Measurements from ENCODE around the gene ARHGEF1. TPM values are rescaled to one million over a fixed set of nuclear protein-coding genes. Genes with fewer than 3 reads are reported as not detected.
"Not testable (repeated sequence)": the region's sequence is repeated elsewhere in the genome, so short reads cannot be mapped to it uniquely, and the experiment has no call there.

The ARHGEF1 gene
- total RNA-seq, 1 donor from 2014 or later: 25.0 TPM

DNA sequence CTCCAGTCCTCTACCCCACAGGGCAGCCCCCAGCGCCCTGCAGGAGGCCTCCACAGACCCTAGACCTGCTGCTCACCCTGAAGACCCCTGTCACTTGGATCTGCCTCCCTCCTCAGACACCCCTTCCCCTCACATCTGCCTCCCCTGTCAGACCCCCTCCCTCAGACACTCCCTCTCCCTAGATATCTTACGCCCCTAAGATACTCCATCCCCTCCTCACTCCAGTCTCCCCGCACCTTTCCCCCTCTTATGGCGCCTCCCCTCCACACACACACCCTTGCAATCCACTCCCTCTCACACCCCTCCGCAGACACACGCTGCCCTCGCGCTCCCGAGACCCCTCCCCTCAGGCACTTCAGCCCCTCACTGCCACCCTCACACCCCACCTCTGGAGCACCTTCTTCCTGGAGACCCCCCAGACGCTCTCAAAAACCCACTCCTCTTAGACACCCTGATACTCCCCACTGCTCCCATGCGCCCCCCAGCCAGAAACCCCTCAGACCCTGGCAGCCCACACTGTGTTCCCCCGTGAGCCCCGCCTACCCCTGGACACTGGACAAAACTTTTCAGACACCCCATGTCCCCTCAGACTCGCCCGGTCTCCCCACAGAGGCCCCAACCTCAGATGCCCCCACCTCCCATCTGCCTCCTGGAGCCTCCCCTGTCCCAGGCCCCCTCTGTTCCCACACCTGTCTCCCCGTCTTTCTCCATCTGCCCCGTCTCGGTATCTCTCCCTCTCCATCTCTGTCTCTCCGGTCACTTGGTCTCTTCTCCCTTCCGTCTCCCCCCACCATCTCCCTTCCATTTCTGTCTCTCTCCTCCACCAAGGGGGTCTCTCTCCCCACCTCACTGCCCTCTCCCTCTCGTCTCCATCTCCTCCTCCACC lies 30.8 kb downstream of the ARHGEF1 start:
- Histone ChIP-seq H3K36me3 (ENCODE audit: control insufficient read depth, insufficient read depth, low read length) (no peaks in the 10 kb centered on the region), H3K27me3 (ENCODE audit: control insufficient read depth, insufficient read depth, low read length) (peaks cover 47% of the 10 kb centered on the region), H3K4me3 (ENCODE audit: low read depth, low read length) (no peak overlapping the region)
- DNase-seq (ENCODE audit: low read depth) (no peak), FAIRE-seq (no peak)
- TF ChIP-seq, protein P1, sequence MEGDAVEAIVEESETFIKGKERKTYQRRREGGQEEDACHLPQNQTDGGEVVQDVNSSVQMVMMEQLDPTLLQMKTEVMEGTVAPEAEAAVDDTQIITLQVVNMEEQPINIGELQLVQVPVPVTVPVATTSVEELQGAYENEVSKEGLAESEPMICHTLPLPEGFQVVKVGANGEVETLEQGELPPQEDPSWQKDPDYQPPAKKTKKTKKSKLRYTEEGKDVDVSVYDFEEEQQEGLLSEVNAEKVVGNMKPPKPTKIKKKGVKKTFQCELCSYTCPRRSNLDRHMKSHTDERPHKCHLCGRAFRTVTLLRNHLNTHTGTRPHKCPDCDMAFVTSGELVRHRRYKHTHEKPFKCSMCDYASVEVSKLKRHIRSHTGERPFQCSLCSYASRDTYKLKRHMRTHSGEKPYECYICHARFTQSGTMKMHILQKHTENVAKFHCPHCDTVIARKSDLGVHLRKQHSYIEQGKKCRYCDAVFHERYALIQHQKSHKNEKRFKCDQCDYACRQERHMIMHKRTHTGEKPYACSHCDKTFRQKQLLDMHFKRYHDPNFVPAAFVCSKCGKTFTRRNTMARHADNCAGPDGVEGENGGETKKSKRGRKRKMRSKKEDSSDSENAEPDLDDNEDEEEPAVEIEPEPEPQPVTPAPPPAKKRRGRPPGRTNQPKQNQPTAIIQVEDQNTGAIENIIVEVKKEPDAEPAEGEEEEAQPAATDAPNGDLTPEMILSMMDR (IDR thresholded peaks at IDR 0.05; ENCODE audit: insufficient read depth, low read length, severe bottlenecking): no peak

GRCh38 chr19:41914424-41914834 lies 31.4 kb downstream of the ARHGEF1 start:
- H3K27me3 ChIP-seq (ENCODE audit: control insufficient read depth, insufficient read depth, low read length): peaks cover 47% of the 10 kb centered on the region
- not testable (repeated sequence) for DNase-seq (ENCODE audit: low read depth); H3K36me3 ChIP-seq (ENCODE audit: control insufficient read depth, insufficient read depth, low read length); FAIRE-seq; H3K4me3 ChIP-seq (ENCODE audit: low read depth, low read length)

- FAIRE-seq (peak; percentile 64), DNase-seq (ENCODE audit: low read depth) (no peak)
- Histone ChIP-seq H3K36me3 (ENCODE audit: control insufficient read depth, insufficient read depth, low read length) (no peaks in the 10 kb centered on the region), H3K4me3 (ENCODE audit: low read depth, low read length) (no peak overlapping the region), H3K27me3 (ENCODE audit: control insufficient read depth, insufficient read depth, low read length) (peaks cover 47% of the 10 kb centered on the region)
- TF ChIP-seq, protein P1 (IDR thresholded peaks at IDR 0.05; ENCODE audit: insufficient read depth, low read length, severe bottlenecking): no peak
Observed at GRCh38 chr19:41915021-41915775, 32.2 kb downstream of the ARHGEF1 start.

DNA sequence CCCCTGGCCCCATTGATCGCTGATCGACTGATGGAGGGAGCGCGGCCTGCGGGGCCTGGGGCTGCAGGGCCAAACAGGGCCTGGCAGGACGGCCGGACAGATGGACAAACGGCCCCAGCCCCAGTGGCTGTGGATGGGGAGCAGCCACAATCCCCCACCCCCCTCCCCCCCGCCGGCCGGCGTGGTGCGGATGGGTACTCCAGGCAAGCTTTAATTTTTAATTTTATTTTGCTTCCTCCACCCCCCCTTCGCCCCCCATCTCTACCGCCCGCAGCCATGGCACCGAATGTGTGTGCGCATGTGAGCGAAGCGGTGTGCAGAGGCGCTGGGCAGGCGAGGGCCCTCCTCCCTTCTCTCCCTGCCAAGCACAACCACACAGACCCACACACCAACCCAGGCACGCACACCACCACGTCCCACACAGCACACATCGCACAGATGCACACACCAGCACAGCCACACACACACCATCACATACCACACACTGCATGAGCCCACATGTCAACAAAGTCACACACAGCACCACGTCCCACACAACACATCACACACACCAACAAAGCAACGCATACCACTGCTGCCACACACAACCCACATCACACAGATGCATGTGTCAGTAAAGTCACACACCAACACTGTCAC lies 32.9 kb downstream of the ARHGEF1 start:
- TF ChIP-seq, protein P1 (IDR thresholded peaks at IDR 0.05; ENCODE audit: insufficient read depth, low read length, severe bottlenecking): no peak
- H3K4me3 ChIP-seq (ENCODE audit: low read depth, low read length): no peak overlapping the region
- no peaks in the 10 kb centered on the region for H3K36me3 ChIP-seq (ENCODE audit: control insufficient read depth, insufficient read depth, low read length)
- FAIRE-seq: no peak
- peaks cover 48% of the 10 kb centered on the region for H3K27me3 ChIP-seq (ENCODE audit: control insufficient read depth, insufficient read depth, low read length)
- no peak for DNase-seq (ENCODE audit: low read depth)

DNA sequence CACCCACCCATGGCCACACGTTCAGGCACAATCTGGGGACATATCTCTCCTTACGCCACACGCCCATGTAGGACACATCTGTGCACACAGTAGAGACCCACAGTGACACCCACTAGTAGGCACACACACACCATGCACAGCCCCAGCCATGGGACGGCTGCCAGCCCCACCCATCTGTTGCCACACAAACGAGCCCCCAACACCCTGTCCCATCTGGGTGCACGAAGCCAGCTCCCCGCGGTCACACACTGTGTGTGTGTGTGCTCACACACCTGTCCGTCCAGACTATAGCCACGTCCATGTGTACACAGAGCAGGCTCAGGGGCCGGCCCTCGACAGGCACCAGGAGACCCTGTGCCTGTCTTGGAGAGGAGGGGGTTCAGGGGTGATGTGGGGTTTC lies 34.7 kb downstream of the ARHGEF1 start:
- Histone ChIP-seq H3K27me3 (ENCODE audit: control insufficient read depth, insufficient read depth, low read length) (peaks cover 42% of the 10 kb centered on the region), H3K36me3 (ENCODE audit: control insufficient read depth, insufficient read depth, low read length) (no peaks in the 10 kb centered on the region), H3K4me3 (ENCODE audit: low read depth, low read length) (no peak overlapping the region)
- FAIRE-seq (no peak), DNase-seq (ENCODE audit: low read depth) (no peak)
- TF ChIP-seq, protein P1 (IDR thresholded peaks at IDR 0.05; ENCODE audit: insufficient read depth, low read length, severe bottlenecking): no peak

GRCh38 chr19:41918095-41918494 lies 35.1 kb downstream of the ARHGEF1 start:
- DNase-seq (ENCODE audit: low read depth) (no peak), FAIRE-seq (no peak)
- no peaks in the 10 kb centered on the region for H3K36me3 ChIP-seq (ENCODE audit: control insufficient read depth, insufficient read depth, low read length)
- H3K27me3 ChIP-seq (ENCODE audit: control insufficient read depth, insufficient read depth, low read length): peaks cover 43% of the 10 kb centered on the region
- TF ChIP-seq, protein P1 (IDR thresholded peaks at IDR 0.05; ENCODE audit: insufficient read depth, low read length, severe bottlenecking): no peak
- H3K4me3 ChIP-seq (ENCODE audit: low read depth, low read length): no peak overlapping the region
